Activated T-cell treated with anti-CD3 and anti-CD28 coated beads, Interleukin-2, amount 50 U/mL, for 4 hours (primary cell): ENCODE data around the gene RAE1. TPM values are rescaled to one million over a fixed set of nuclear protein-coding genes. Genes with fewer than 3 reads are reported as not detected.

Experiments
- ATAC-seq, 2 donors: fragments of 200-7000 bp; cut with Tn5 transposase; one replicate each; pipeline ENCODE4 v1.10.0; 2021
- DNase-seq: peaks from one replicate; pipeline ENCODE4 v3.0.0-alpha.2; 2020
- H3K27me3 Mint-ChIP-seq: one replicate; pipeline ENCODE4 v1.8.0; 2021; ENCODE audit warnings: low read depth, mixed read lengths
- H3K36me3 Mint-ChIP-seq: one replicate; pipeline ENCODE4 v1.8.0; 2022; ENCODE audit warnings: mixed read lengths; ENCODE audit not compliant: insufficient read depth
- H3K4me1 Mint-ChIP-seq: one replicate; pipeline ENCODE4 v1.8.0; 2021; ENCODE audit warnings: low read depth, mixed read lengths
- H3K4me3 Mint-ChIP-seq: one replicate; pipeline ENCODE4 v1.8.0; 2021; ENCODE audit warnings: mild to moderate bottlenecking, moderate library complexity, mixed read lengths
- H3K9me3 Mint-ChIP-seq: one replicate; pipeline ENCODE4 v1.8.0; 2021; ENCODE audit warnings: mixed read lengths
- total RNA-seq, 3 donors: library from RNA; stranded (reverse); gene quantifications; one replicate each; pipeline ENCODE4 v1.2.1, GENCODE V29; 2021

Gene RAE1
- total RNA-seq, 3 donors from 2014 or later: 64.7 to 73.8 (median 68.5) TPM

GRCh38 chr20:57319584-57319983, 31.5 kb upstream of the RAE1 start:
- peaks cover 3% of the 10 kb centered on the region for H3K9me3 Mint-ChIP-seq
- no peaks in the 10 kb centered on the region for H3K36me3 Mint-ChIP-seq
- peaks cover 33% of the 10 kb centered on the region for H3K27me3 Mint-ChIP-seq
- no peak for ATAC-seq
- no peak for DNase-seq
- H3K4me3 Mint-ChIP-seq: no peak overlapping the region
- no peaks in the 10 kb centered on the region for H3K4me1 Mint-ChIP-seq

- peaks cover 33% of the 10 kb centered on the region for H3K27me3 Mint-ChIP-seq
Observed at GRCh38 chr20:57320358-57320757, 30.7 kb upstream of the RAE1 start.

DNA sequence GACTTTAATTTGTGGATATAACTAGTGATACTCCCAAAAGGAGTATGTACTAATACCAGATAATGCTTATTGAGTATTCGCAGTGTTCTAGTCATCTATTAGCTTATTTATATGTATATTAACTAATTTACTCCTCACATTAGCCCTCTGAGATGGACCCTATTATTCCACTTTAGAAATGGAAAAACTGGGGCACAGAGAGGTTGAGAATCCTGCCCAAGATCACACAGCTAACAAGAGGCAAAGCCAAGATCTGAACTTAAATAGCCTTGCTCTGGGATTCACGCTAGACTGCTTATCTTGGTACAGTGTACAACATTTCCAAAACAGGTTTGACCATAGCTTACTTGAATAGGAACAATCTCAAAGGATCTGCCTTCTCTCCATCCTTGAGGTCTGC, 29.9 kb upstream of the RAE1 start:
- Mint-ChIP-seq H3K4me1 (no peaks in the 10 kb centered on the region), H3K36me3 (no peaks in the 10 kb centered on the region), H3K4me3 (no peak overlapping the region), H3K9me3 (peaks cover 3% of the 10 kb centered on the region), H3K27me3 (peaks cover 33% of the 10 kb centered on the region)
- no peak for ATAC-seq
- DNase-seq: no peak

More at GRCh38 chr20:57320358-57320757, 30.7 kb upstream of the RAE1 start:
- H3K4me1 Mint-ChIP-seq: no peaks in the 10 kb centered on the region
- H3K4me3 Mint-ChIP-seq: no peak overlapping the region
- no peaks in the 10 kb centered on the region for H3K36me3 Mint-ChIP-seq
- ATAC-seq (no peak), DNase-seq (no peak)
- H3K9me3 Mint-ChIP-seq: peaks cover 3% of the 10 kb centered on the region

DNA sequence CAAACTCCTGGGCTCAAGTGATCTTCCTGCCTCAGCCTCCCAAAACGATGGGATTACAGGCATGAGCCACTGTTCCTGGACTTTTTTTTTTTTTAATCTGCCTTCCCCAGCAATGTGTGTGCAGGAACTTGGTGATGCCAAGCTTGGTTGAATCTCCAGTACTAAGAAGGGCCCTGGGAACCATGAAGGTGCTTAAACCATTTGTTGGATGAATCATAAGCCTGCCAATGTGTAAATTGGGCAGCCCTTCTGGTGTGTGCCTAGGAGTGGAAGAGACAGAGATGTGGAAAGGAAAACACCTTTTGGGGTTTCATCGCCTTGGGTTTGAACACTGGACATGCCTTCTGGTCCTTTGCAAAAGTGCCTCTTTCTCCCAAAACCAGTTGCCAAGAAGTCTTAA, 28.6 kb upstream of the RAE1 start:
- ATAC-seq: no peak
- no peaks in the 10 kb centered on the region for H3K4me1 Mint-ChIP-seq
- peaks cover 37% of the 10 kb centered on the region for H3K27me3 Mint-ChIP-seq

GRCh38 chr20:57323034-57323433, 28.0 kb upstream of the RAE1 start:
- H3K27me3 Mint-ChIP-seq: peaks cover 40% of the 10 kb centered on the region
- no peaks in the 10 kb centered on the region for H3K4me1 Mint-ChIP-seq
- H3K36me3 Mint-ChIP-seq: no peaks in the 10 kb centered on the region
- peaks cover 3% of the 10 kb centered on the region for H3K9me3 Mint-ChIP-seq
- DNase-seq (no peak), ATAC-seq (no peak)
- H3K4me3 Mint-ChIP-seq: no peak overlapping the region

More for the DNA sequence above, 28.6 kb upstream of the RAE1 start:
- DNase-seq: no peak
- Mint-ChIP-seq H3K4me3 (no peak overlapping the region), H3K9me3 (peaks cover 3% of the 10 kb centered on the region), H3K36me3 (no peaks in the 10 kb centered on the region)

- Mint-ChIP-seq H3K27me3 (peaks cover 38% of the 10 kb centered on the region), H3K36me3 (no peaks in the 10 kb centered on the region), H3K9me3 (peaks cover 3% of the 10 kb centered on the region), H3K4me1 (no peaks in the 10 kb centered on the region), H3K4me3 (no peak overlapping the region)
- no peak for ATAC-seq
- DNase-seq: no peak
Observed at GRCh38 chr20:57325632-57326356, 25.3 kb upstream of the RAE1 start.

- no peak for ATAC-seq
- Mint-ChIP-seq H3K9me3 (peaks cover 3% of the 10 kb centered on the region), H3K27me3 (peaks cover 39% of the 10 kb centered on the region)
Observed at GRCh38 chr20:57326667-57327455, 24.2 kb upstream of the RAE1 start.

GRCh38 chr20:57327820-57328219, 23.2 kb upstream of the RAE1 start:
- no peak for ATAC-seq
- peaks cover 31% of the 10 kb centered on the region for H3K27me3 Mint-ChIP-seq

More at GRCh38 chr20:57326667-57327455, 24.2 kb upstream of the RAE1 start:
- DNase-seq: no peak
- Mint-ChIP-seq H3K4me1 (no peaks in the 10 kb centered on the region), H3K4me3 (no peak overlapping the region), H3K36me3 (no peaks in the 10 kb centered on the region)

DNA sequence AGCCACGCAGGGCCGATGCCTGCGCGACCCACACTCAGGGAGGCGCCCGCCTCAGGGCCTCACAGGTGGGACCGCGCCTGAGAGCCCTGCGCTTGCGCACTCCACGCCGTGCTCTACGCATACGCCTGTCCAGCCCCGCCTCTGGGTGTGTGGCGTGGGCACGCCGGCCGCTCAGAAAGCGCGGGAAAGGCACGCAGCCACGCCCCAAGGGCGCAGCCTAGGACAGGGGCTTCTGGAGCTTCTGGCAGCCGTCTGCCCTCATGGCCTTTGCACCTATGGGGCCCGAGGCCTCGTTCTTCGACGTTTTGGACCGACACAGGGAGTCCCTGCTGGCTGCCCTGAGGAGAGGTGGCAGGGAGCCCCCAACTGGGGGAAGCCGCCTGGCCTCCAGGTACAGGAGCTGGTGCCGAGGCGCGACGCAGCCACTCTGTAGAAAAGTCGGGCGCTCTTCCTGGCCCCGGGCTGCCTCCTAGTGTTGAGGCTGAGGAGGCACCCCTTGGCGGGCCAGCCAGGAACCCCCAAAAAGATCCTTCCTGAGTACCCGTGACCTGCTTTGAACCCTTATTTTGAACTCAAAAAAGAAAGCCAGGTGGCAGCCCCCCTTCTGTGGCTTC, 21.3 kb upstream of the RAE1 start, which contains the start of gene SPO11:
Gene SPO11, plus strand, starts transcription at position 196 of the 614 bp plus-strand sequence. Its CDS starts 65 bp downstream, at position 261.
- ATAC-seq (no peak), DNase-seq (no peak)
- Mint-ChIP-seq H3K4me3 (no peak within 1 kb of the TSS), H3K36me3 (no peaks in the 10 kb centered on the region), H3K27me3 (peaks cover 32% of the 10 kb centered on the region), H3K4me1 (no peaks in the 10 kb centered on the region), H3K9me3 (no peaks in the 10 kb centered on the region)

More at GRCh38 chr20:57327820-57328219, 23.2 kb upstream of the RAE1 start:
- DNase-seq: no peak
- H3K4me3 Mint-ChIP-seq: no peak overlapping the region
- peaks cover 3% of the 10 kb centered on the region for H3K9me3 Mint-ChIP-seq
- no peaks in the 10 kb centered on the region for H3K4me1 Mint-ChIP-seq
- H3K36me3 Mint-ChIP-seq: no peaks in the 10 kb centered on the region

DNA sequence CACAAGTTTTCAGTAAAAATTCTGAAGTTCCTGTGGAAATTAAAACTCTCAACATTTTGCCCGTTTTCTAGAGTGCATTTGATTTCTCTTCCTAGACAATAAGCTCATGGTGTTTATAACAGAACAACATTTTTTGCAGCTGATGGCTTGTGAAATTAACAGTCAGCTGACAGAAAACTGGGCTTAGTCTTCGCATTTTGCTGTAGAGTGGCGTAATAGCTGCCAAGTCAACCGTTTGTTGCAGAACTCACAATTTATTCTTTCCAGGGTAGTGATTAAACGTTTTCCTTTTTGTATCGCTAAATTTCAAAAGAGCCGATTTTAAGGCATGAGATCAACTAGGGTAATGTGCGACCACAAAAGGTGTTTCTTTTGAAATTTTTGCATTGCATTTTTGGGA, 20.1 kb upstream of the RAE1 start:
- Mint-ChIP-seq H3K4me3 (no peak overlapping the region), H3K4me1 (no peaks in the 10 kb centered on the region), H3K27me3 (peaks cover 32% of the 10 kb centered on the region), H3K36me3 (no peaks in the 10 kb centered on the region), H3K9me3 (no peaks in the 10 kb centered on the region)
- DNase-seq (no peak), ATAC-seq (no peak)

DNA sequence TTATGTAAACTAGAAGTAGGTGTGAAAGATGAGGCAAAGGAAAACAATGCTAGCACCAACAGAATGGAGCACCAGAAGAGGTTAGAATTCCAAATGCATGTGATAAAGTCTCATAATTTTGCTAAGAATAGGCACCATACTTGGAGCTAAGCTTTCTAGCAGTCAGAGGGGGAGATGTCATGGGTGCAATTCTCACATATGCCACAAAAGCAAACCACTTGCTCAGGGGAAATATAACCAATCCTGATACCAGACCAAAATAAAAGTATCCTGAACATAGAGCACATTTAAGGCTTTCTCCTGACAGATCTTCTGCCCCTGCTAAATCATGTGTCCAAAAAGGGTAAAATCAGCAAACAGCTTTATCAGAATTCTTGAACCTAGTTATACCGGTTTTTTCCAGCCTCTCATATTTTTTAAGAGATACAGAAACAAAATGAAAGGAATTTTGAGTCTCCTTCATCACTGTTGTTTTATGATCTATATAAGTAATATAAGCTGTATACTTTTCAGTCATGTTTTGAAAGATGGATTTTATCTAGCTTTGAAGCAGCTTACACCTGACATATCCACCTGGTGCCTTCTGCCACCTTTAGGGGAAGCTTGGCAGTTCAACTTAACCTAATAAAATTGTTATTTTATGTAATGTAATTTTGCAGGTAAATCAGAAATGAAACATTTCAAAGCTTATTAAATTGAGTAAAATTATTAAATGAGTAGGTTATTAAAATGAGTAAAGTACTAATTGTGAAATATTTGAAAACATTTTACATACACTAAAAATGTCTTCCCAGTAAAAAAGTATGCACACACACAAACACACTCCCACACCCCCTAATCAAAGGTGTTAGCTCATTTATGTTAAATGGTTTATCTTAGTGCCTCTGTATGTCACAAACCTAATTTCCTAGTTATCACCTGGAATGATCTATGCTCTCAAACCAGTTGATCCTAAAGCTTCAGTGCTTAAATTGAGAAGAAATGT, 18.7 kb upstream of the RAE1 start:
- no peak for ATAC-seq
- H3K36me3 Mint-ChIP-seq: no peaks in the 10 kb centered on the region

GRCh38 chr20:57335392-57335791, 15.7 kb upstream of the RAE1 start:
- DNase-seq (no peak), ATAC-seq (no peak)
- H3K4me1 Mint-ChIP-seq: no peaks in the 10 kb centered on the region
- no peak overlapping the region for H3K4me3 Mint-ChIP-seq
- H3K9me3 Mint-ChIP-seq: no peaks in the 10 kb centered on the region
- H3K36me3 Mint-ChIP-seq: no peaks in the 10 kb centered on the region
- H3K27me3 Mint-ChIP-seq: peaks cover 32% of the 10 kb centered on the region

More for the DNA sequence above, 18.7 kb upstream of the RAE1 start:
- peaks cover 35% of the 10 kb centered on the region for H3K27me3 Mint-ChIP-seq
- H3K9me3 Mint-ChIP-seq: no peaks in the 10 kb centered on the region
- no peak for DNase-seq
- H3K4me1 Mint-ChIP-seq: no peaks in the 10 kb centered on the region
- no peak overlapping the region for H3K4me3 Mint-ChIP-seq

DNA sequence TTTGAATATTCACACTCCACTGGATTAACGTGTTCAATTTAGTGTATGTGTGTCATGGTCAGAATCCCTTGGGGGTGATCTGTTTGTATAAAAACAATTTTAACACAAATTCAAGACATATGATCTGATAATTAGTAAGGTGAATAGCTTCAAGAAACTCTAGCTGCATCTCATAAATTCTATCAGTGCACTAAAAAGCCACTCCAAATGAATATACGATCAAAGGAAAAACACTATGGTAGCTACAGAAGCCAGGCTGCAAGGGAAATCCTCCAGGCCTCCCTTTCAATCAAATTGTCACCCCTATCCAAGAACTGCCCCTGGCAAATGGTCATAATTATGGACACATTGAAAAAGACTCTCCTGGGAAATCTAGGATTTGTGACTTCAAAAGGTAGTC, 9.4 kb upstream of the RAE1 start:
- Mint-ChIP-seq H3K36me3 (no peaks in the 10 kb centered on the region), H3K9me3 (no peaks in the 10 kb centered on the region), H3K4me1 (no peaks in the 10 kb centered on the region), H3K4me3 (no peak overlapping the region), H3K27me3 (peaks cover 21% of the 10 kb centered on the region)
- DNase-seq: no peak
- no peak for ATAC-seq
